NCI-H1105 treated with DMSO at 0.1 percent for 48 hours (cell line): ENCODE results near the gene SIPA1L3.
"Not testable (repeated sequence)": the region's sequence is repeated elsewhere in the genome, so short reads cannot be mapped to it uniquely, and the experiment has no call there.

Source experiments
- DNase-seq: peaks from one replicate; lab custom pipeline; 2025; lab: John Stamatoyannopoulos, UW

Gene SIPA1L3

DNA sequence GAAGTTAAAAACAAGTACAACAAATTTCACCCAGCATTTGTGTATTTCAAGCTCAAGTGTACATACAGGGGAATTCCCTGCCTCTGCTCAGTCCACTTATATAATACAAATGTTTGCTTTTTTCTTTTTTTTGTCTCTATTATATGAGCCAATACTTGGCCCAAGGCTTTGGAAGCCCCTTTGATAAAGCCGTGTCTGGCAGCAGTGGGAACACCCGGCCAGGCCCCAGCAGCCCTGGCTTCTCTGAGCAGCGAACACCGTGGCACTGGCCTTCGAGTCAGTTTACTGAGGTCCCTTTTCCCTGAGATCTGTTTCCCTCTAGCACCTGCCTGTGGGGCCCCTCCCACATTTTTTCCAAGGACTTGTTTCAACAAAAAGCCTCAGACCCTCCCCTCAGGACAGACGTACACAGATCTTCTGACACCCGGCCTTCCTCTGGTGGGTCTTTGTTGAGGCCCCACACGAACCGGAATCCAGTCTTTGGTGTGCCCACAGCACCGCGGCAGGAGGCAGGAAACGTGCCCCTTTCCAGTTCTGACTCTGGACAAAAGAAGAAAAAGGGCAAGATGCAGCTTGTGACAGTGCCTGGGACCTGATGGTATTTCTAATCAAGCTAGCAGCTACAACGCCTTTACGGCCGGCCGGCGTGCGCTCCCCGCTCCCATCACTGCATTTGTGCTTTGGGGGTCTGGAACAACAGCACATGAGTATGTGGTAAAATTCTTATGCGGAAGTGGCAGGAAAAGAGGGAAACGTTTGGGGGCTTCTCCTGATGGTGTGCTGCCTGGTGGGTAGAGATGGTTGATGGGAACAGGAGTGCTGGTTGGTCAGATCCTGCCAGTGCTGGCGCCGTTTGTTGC, 13.8 kb downstream of the SIPA1L3 start:
- no peak for DNase-seq

DNA sequence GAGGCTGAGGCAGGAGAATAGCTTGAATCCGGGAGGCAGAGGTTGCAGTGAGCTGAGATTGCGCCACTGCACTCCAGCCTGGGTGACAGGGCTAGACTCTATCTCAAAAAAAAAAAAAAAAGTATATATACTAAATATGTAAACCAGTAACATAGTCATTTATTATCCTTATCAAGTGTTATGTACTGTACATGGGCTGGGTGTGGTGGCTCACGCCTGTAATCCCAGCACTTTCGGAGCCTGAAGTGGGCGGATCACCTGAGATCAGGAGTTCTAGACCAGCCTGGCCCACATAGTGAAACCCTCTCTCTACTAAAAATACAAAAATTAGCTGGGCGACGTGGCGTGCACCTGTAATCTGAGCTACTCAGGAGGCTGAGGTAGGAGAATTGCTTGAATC, 17.6 kb downstream of the SIPA1L3 start:
- DNase-seq = not testable (repeated sequence)

- no peak for DNase-seq
These were observed 18.2 kb downstream of the SIPA1L3 start for GRCh38 chr19:37925212-37925611.

- no peak for DNase-seq
These were observed 19.2 kb downstream of the SIPA1L3 start for GRCh38 chr19:37926255-37926654.

GRCh38 chr19:37926711-37927110, 19.7 kb downstream of the SIPA1L3 start:
- no peak for DNase-seq

GRCh38 chr19:37928527-37929286, 21.7 kb downstream of the SIPA1L3 start:
- DNase-seq = no peak

DNA sequence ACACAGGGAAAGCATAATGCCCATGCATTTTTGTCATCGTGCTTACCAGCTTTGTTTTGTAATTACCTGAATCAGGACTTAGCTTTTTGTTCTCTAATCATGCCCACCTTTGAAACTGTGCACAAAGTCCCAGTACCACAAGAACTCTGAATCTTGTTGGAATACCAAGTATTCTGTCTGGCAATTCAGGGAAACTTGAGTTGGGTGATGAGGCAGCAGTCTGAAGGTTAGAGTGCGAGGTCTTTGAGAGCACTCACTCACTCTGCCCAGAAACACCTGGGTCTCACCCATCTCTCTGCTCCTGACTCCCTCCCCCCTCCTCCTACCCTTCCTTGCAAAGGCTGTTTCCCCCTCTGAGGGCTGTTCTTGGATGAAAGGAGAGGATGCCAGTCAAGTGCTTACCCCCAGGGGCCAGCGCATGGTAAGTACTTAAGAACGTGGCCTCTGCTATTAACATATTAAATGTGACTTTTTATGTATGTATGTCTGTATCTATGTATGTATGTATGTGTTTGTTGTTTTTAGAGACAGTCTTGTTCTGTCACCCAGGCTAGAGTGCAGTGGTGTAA, 22.4 kb downstream of the SIPA1L3 start:
- no peak for DNase-seq

DNA sequence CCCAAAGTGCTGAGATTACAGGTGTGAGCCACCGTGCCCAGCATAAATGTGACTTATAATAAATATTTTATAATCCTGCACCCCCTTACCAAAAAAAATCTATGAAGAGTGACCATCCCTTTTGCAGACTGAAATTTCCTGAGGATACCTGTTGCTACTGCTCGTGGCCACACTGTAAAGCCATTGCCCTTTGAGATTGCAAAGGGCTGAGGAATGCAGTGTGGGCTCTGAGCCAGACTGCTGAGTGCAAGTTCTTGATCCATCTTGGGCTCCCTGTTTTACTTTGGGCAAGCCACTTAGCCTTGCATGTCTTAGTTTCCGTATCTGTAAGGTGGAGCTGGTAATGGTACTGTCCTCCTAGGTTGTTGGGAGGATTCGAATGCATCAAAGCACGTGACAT, 23.4 kb downstream of the SIPA1L3 start:
- no peak for DNase-seq

DNA sequence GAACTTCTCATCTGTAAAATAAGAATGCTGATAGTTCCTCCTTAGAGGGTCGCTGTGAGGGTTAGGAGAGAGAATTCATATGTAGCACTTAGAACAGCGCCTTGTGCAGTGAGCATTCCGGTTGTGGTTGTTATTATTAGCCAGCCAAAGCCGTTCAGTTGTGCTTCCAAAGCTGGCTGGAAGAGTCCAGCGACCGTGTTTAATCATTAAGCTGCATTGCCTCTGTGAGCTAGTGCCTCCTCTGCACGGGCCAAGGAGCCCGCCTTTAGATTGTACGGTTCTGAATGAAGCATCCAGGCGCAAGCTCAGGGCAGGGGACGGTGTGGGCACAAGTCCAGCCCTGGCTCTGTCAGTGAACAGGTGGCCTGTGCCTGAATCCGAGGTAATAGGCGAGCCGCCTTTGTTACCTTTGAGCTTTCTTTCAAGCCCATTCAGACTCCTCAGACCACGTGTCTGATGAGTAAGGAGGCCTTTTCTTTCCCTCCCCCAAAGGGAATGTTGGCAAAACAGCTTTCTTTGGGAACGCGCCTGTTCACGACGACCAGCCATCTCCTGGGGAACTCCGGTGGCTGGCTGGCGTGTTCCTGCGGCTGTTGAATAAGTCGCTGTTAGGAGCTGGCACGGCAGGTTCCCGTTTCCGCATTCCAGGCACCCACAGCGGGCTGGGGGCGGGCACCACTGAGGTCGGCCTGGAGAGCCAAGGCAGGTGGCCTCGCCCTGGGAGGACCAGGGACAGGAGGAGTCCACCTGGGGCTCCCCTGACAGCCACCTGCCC, 25.1 kb downstream of the SIPA1L3 start:
- peak; percentile 98 for DNase-seq

- no peak for DNase-seq
These were observed 26.3 kb downstream of the SIPA1L3 start for GRCh38 chr19:37932985-37933936.

- peak; percentile 8 for DNase-seq
These were observed 26.9 kb downstream of the SIPA1L3 start for GRCh38 chr19:37933937-37934358.

DNA sequence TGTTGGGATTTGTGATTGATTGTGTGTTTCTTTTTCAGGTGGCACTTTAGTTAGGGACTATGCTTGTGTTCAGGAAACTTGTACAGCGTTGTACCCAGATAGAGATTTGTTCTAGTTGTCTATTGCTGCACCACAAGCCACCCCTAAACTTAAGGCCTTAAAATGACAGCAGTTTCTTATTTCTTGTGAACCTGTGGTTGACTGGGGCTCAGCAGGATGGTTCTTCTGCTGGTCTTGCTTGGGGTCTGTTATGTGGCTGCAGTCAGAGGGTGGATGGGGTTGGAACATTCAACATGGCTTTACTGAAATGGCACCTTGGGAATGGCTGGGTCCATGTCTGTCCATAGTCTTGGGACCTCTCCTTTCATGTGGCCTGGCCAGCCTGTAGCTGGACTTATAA, 28.3 kb downstream of the SIPA1L3 start:
- DNase-seq = no peak

DNA sequence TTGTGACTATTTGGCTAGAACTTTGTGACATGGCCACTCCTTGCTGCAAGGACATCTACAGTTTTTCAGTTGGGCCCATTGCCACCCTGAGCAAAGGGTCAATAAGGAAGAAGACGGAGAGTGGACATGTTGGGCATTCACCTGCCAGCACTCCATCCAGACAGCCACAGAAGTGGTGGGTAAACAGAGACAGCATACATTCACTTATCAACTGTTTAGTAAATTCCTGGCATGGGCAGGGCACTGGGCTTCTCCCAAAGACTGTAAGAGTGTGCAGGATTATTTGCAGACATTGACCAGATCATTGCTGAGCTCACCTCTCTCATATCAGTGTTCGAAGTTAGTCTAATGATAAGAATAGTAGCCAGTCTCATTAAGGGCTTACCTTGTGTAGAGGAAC, 29.2 kb downstream of the SIPA1L3 start:
- no peak for DNase-seq

- DNase-seq = no peak
These were observed 29.9 kb downstream of the SIPA1L3 start for GRCh38 chr19:37936886-37937285.

DNA sequence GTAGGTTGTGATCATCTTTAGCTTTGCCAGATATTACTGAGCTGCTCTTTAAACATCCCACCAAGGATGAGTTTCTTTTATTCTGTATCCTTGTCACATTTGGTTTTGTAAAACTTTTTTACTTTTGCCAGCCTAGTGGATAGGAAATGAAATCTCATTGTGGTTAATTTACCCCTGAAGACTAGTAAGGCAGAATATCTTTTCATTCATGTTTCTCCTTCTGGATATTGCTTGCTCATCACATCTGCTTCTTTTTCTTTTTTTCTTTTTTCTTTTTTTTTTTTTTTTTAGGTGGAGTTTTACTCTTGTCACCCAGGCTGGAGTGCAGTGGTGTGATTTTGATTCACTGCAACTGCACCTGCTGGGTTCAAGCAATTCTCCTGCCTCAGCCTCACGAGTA, 31.3 kb downstream of the SIPA1L3 start:
- DNase-seq = no peak

GRCh38 chr19:37941782-37942515, 34.9 kb downstream of the SIPA1L3 start:
- no peak for DNase-seq

DNA sequence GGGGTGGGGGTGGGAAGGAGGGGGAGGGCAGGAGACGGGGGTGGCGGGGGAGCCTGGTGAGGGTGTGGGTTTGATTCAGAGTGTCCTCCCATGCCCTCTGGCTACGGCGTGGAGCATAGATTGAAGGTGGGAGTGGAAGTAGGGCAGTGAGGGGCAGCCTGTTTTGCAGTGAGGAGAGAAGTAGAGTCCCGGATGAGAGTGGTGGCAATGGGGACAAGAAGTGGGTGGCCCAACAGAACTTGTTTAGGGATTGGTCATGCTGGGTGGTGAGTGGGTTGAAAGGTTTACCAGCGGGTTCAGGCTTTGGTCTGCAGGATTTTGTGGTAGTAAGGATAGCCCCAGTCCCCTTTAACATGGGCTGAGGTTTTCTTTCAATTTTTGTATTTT, 35.5 kb downstream of the SIPA1L3 start:
- no peak for DNase-seq

GRCh38 chr19:37943480-37943879, 36.5 kb downstream of the SIPA1L3 start:
- DNase-seq = no peak

GRCh38 chr19:37946132-37946531, 39.1 kb downstream of the SIPA1L3 start:
- DNase-seq = no peak

GRCh38 chr19:37947778-37948177, 40.8 kb downstream of the SIPA1L3 start:
- DNase-seq = no peak
